ENCODE results near the gene SYNE1. TPM values are rescaled to one million over a fixed set of nuclear protein-coding genes. Genes with fewer than 3 reads are reported as not detected.

Gene SYNE1
- total and polyA plus RNA-seq, 11 donors: 25.0 to 178 (median 112) TPM

DNA sequence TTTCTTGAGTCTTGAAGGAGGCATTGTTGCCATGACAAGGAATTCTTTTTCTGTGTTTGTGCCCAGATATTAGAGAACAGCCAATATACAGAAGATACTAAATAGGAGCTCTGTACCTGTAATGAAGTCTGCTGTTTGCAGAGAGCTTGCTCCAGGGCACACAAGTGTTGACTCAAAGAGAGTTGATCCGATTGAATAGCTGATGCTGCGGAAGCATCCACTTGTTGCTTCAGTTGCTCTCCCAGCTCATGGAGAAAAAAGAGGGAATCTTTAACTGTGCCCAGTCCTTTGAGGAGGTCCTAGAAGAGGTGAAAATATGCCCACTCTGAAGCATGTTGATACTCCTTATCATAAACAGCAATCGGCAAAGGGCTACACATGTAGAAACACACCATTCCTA lies 418.3 kb downstream of the SYNE1 start:
- Histone ChIP-seq H3K27ac (no peak overlapping the region), H3K36me3 (peaks cover 7 to 100% (median 99%) of the 10 kb centered on the region in 9 donors), H3K27me3 (no peaks in the 10 kb centered on the region), H3K4me3 (no peak overlapping the region), H3K9me3 (peaks cover 0 to 21% (median 15%) of the 10 kb centered on the region in 12 donors), H3K4me1 (peaks cover 0 to 17% (median 2%) of the 10 kb centered on the region in 12 donors)
- ATAC-seq: no peak
- TF ChIP-seq POLR2A (IDR thresholded peaks at IDR 0.05): no peak
- TF ChIP-seq, protein P1, sequence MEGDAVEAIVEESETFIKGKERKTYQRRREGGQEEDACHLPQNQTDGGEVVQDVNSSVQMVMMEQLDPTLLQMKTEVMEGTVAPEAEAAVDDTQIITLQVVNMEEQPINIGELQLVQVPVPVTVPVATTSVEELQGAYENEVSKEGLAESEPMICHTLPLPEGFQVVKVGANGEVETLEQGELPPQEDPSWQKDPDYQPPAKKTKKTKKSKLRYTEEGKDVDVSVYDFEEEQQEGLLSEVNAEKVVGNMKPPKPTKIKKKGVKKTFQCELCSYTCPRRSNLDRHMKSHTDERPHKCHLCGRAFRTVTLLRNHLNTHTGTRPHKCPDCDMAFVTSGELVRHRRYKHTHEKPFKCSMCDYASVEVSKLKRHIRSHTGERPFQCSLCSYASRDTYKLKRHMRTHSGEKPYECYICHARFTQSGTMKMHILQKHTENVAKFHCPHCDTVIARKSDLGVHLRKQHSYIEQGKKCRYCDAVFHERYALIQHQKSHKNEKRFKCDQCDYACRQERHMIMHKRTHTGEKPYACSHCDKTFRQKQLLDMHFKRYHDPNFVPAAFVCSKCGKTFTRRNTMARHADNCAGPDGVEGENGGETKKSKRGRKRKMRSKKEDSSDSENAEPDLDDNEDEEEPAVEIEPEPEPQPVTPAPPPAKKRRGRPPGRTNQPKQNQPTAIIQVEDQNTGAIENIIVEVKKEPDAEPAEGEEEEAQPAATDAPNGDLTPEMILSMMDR (IDR thresholded peaks at IDR 0.05): no peak
- WGBS, 4 donors: 89 to 95% (median 93%) methylated on average over 3 of the region's 3 CpGs
- no peak for DNase-seq
- intact Hi-C loops (cut with DNase I): loop anchor here in 1 of 10 donors (10.0 kb wide), 1 partner anchor 56 kb away; no protein-coding TSS in a partner anchor

DNA sequence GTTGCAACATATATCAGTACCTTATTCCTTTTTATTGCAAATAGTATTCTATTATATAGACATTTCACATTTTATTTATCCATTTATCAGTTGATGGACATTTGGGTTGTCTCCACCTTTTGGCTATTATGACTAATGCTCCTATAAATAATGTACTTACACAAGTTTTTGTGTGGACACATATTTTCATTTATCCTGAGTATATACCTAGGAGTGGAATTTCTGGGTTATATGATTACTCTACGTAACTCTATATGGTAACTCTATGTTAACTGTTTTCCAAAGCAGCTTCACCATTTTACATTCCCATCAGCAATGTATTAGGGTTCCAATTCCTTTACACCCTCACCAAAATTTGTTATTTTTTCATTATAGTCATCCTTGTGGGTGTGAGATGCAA lies 424.7 kb downstream of the SYNE1 start:
- intact Hi-C loops (cut with DNase I): loop anchor here in 2 of 10 donors (5.0 to 10.0 kb wide), 2 partner anchors 35 to 62 kb away; no protein-coding TSS in a partner anchor
- no peak for TF ChIP-seq POLR2A (IDR thresholded peaks at IDR 0.05)
- TF ChIP-seq, protein P1 (IDR thresholded peaks at IDR 0.05): no peak
- 93 to 98% (median 97%) methylated on average over 1 of the region's 1 CpG for WGBS, 4 donors

GRCh38 chr6:152209211-152209610 lies 428.0 kb downstream of the SYNE1 start:
- Histone ChIP-seq H3K4me1 (no peaks in the 10 kb centered on the region), H3K36me3 (peaks cover 0 to 100% (median 99%) of the 10 kb centered on the region in 9 donors), H3K9me3 (no peaks in the 10 kb centered on the region), H3K27me3 (no peaks in the 10 kb centered on the region), H3K4me3 (no peak overlapping the region), H3K27ac (no peak overlapping the region)
- TF ChIP-seq, protein P1 (IDR thresholded peaks at IDR 0.05): no peak
- ATAC-seq: no peak
- no peak for DNase-seq
- intact Hi-C loops (cut with DNase I): loop anchor here in 4 of 10 donors (5.0 to 10.0 kb wide), 3 partner anchors 38 to 126 kb away; no protein-coding TSS in a partner anchor
- WGBS, 4 donors: 75 to 87% (median 82%) methylated on average over 8 of the region's 8 CpGs

More for the DNA sequence above, 424.7 kb downstream of the SYNE1 start:
- Histone ChIP-seq H3K36me3 (peaks cover 0 to 100% (median 98%) of the 10 kb centered on the region in 9 donors), H3K27me3 (no peaks in the 10 kb centered on the region), H3K4me3 (no peak overlapping the region), H3K27ac (no peak overlapping the region), H3K9me3 (no peaks in the 10 kb centered on the region), H3K4me1 (no peaks in the 10 kb centered on the region)
- DNase-seq (no peak), ATAC-seq (no peak)

DNA sequence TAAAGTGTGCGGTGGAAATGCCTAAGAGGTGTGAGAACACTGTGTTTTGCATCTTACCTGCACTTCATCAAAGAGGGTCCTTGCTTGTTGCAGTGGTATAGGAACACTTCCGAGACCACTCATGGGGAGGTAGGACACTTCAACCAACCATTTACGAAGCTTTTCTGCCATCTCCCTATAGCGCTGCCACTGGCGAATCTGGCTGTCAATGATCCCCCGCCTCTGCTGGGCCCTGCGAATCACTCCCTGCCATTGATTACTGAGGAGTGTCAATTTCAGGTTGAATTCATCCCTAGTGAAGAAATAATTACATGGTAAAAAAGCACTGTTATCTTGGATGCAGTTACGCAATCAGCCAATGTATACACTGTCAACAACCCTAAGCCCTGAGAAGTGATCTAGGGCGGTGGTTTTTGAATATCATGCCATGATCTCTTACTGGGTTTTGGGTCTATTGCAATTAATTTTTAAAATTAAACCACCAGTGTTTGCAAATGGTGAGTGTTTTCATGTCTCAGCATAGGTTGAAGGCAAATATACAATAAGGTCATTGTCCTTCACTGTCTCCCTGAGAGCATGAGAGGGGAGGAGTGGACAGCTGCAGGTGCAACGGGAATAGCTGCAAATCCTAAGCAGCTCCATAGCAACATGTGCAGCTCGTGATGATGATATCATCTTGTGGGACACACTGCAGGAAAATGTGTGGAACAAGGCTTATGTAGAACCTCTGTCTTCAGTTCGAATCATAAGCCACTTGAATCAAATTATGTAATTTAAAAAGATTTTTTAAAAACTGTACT lies 429.0 kb downstream of the SYNE1 start:
- intact Hi-C loops (cut with DNase I): loop anchor here in 4 of 10 donors (5.0 to 10.0 kb wide), 3 partner anchors 39 to 127 kb away; no protein-coding TSS in a partner anchor
- Histone ChIP-seq H3K4me3 (no peak overlapping the region), H3K4me1 (no peaks in the 10 kb centered on the region), H3K9me3 (no peaks in the 10 kb centered on the region), H3K36me3 (peaks cover 0 to 100% (median 97%) of the 10 kb centered on the region in 9 donors), H3K27me3 (no peaks in the 10 kb centered on the region), H3K27ac (no peak overlapping the region)
- no peak for DNase-seq
- ATAC-seq: no peak
- 92 to 95% (median 92%) methylated on average over 12 of the region's 12 CpGs for WGBS, 4 donors
- TF ChIP-seq POLR2A (IDR thresholded peaks at IDR 0.05): no peak
- TF ChIP-seq, protein P1 (IDR thresholded peaks at IDR 0.05): no peak

Measured in heart left ventricle (tissue), 16 donors.